Measurements from ENCODE around the gene CDHR1.

- no peak for TF ChIP-seq CTCF (IDR thresholded peaks at IDR 0.05)
- TF ChIP-seq POLR2AphosphoS5 (IDR thresholded peaks at IDR 0.05) = no peak
- TF ChIP-seq POLR2A (IDR thresholded peaks at IDR 0.05) = no peak
These were observed 29.9 kb upstream of the CDHR1 start for GRCh38 chr10:84164442-84164841.
